Fibroblast of the conjunctiva (primary cell): Measurements from ENCODE around the gene PGGT1B.
"Not testable (repeated sequence)": the region's sequence is repeated elsewhere in the genome, so short reads cannot be mapped to it uniquely, and the experiment has no call there.

Source experiments
- DNase-seq: peaks from one replicate; pipeline ENCODE4 v3.0.0-alpha.2; 2010; ENCODE audit warnings: low read depth

PGGT1B gene

GRCh38 chr5:115257981-115258380 lies 4.7 kb downstream of the PGGT1B start:
- DNase-seq: no peak

- not testable (repeated sequence) for DNase-seq
These were observed 13.3 kb downstream of the PGGT1B start for GRCh38 chr5:115249379-115249778.

DNA sequence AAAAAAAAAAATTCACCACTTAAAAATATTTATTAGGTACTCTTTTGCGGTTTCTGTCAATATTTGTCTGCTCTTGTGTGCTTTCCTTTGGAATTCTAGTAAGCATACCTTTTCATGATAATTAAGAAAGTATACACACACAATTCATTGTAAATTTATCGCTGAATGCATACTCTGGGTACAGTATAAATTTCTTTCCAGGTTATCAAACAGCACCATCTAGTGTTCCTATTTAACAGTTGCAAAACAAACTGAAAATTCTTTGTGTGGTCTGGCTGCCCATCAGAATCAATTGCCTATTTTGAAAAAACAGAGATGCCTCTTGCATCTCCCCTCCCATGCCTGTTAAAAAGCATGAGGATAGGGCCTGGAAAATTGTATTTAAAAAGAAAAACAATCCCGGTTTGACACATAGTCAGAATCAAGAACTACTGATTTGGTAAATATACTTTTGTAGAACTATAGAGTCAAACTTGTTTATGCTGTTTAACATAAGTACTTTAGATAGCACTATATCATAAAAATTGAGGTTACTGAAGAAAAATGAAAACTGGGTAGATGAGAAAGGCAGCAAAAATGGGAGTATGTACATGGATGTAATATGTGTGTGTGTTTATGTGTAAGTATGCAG lies 16.2 kb downstream of the PGGT1B start:
- peak; percentile 20 for DNase-seq

DNA sequence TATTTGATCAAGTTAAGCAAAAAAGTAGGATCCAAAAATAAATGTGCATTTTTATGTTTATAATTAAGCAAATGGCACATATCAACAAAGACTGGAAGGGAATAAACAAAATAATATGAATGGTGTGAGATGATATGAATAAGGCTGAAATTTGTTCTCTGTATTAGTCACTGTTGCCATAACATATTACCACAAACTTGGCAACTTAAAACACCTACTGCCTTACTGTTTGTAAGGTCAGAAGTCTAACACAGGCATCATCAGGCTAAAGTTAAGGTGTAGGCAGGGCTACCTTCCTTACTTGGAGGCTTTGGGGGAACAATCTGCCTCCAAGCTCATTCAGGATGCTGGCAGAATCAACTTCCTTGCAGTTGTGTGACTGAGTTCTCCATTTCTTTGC lies 19.3 kb downstream of the PGGT1B start:
- DNase-seq: peak; percentile 5

DNA sequence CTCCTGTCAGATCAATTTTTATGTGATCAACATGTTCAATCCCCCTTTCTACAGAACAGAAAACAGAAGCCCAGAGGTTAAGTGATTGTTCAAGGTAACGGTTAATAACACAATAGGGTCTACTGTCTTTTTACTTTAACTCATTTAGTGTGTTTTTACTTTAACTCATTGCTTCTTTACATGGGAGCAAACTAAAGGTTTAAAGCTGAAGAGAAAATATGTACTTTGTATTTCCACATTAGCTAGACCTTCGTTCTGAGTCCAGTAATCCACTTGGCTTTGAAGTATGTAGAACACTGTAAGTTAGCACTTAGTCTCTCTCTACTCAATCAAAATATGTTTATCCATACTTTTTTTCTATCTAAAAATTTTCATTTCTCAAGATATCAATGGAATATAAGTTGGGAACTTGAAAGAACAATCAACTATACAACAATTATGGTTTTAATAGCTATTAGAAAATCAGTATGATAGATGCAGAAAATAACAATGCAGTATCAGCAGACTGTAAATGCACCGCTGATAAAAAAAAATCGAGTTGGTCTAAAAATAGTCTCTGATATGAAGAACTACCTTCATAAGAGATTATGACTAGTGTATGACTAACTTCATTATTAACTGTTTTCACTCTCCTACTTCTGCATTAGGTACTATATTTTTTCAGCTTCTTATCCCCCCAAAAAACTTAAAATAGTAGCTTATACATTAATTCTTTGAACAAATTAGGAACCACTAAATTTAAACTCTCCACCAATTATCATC lies 20.6 kb downstream of the PGGT1B start:
- no peak for DNase-seq

- no peak for DNase-seq
These were observed 25.6 kb downstream of the PGGT1B start for GRCh38 chr5:115237066-115237465.

GRCh38 chr5:115236599-115236998 lies 26.1 kb downstream of the PGGT1B start:
- no peak for DNase-seq

GRCh38 chr5:115231598-115231997 lies 31.1 kb downstream of the PGGT1B start:
- DNase-seq: no peak

GRCh38 chr5:115229606-115230005 lies 33.1 kb downstream of the PGGT1B start:
- DNase-seq: no peak

GRCh38 chr5:115227281-115227680 lies 35.4 kb downstream of the PGGT1B start:
- no peak for DNase-seq

- no peak for DNase-seq
These were observed 48.1 kb downstream of the PGGT1B start for GRCh38 chr5:115214541-115214940.

DNA sequence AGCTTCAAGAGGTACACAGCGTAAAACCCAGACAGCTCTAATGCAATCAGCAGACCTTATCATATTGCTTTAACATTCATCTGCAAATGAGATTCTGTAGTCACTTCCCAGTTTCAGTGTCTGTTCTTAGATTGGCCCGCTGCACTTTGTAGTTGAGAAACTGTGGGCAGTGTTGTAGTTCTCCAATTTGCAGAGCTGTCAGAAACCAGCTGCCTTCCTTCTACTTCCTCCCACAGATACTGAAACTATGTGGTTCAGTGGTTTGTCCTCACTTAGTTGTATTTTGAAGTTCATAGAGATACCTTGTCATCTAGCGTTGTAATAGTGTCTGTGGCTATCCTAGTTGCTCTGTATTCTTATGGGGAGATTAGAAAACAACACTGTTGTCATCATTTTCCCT lies 53.4 kb downstream of the PGGT1B start:
- DNase-seq: no peak

GRCh38 chr5:115202952-115203351 lies 59.7 kb downstream of the PGGT1B start:
- DNase-seq: no peak

- no peak for DNase-seq
These were observed 66.5 kb downstream of the PGGT1B start for GRCh38 chr5:115196161-115196560.

DNA sequence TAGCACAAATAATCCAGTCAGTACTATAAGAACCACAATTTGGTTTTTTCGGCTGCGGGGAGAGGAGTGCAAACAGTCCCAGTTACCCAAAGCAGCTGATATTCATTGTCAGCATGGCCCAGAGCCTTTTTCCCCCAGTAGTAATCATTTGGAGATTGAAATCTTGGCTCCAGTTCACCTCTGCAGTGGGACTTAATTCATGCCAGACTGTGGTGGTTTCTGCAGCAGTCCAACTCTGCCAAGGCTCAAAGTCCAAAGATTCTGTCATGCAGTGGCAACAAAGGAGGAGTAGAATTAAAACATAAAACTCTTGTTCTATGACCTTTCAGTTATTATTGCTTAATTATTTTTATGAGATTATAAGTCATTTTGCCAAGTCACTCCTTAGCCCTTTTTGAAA lies 68.0 kb downstream of the PGGT1B start:
- peak; percentile 53 for DNase-seq

DNA sequence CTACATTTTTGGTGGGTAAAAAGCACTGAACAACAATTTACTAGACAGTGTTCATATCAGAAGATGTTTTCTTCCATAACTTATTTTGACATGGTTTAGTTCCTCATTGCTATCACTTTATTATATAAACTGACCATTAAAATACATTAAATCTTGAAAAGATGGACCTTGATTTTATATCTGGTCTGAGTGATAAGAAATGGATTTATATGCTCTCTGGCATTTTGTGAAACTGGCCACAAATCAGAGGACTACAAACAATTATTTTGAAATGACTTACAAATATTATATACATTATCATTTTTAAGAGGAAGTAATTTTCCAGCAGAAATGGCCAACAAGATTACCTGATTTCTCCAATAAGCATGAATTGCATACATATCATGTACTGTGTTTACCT lies 69.4 kb downstream of the PGGT1B start:
- no peak for DNase-seq

DNA sequence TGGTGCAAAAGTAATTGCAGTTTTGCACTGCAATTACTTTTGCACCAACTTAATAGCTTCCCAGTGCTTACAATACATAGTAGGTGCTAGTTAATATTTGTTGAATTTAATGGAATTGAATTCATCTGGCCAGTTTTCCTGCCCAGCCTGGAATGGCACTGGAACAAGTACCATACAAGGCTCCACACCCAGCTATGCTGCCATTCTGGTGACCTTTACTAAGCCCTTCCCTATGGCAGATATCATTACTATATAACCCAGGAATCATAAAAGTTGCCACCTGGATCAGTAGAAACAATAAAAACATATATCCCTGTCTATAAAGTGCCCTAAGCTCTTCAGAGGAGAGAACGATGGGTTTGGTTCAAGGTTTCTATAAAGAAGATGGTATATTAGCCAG lies 70.6 kb downstream of the PGGT1B start:
- no peak for DNase-seq

GRCh38 chr5:115191474-115192031 lies 71.1 kb downstream of the PGGT1B start:
- DNase-seq: no peak

- DNase-seq: no peak
These were observed 72.3 kb downstream of the PGGT1B start for GRCh38 chr5:115190388-115190787.

DNA sequence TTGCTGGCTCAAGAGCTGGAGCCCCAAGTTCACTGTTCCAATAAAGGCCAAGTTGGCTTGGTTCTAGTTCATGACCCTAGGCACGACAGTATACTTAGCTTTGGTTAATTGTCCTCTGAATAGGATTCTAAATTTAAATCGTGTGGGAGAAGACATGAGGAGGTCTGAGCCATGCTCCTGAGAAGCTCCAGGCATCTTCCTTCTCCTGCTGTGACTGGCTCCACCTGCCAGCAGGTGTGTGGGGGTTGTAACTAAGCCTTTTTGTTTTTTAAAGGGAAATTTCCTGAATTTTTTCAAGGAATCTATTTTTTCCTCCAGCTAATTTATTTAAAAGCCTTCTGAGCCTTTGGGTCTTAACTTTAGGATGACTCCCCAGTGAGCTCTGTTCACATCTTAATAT lies 72.8 kb downstream of the PGGT1B start:
- no peak for DNase-seq

DNA sequence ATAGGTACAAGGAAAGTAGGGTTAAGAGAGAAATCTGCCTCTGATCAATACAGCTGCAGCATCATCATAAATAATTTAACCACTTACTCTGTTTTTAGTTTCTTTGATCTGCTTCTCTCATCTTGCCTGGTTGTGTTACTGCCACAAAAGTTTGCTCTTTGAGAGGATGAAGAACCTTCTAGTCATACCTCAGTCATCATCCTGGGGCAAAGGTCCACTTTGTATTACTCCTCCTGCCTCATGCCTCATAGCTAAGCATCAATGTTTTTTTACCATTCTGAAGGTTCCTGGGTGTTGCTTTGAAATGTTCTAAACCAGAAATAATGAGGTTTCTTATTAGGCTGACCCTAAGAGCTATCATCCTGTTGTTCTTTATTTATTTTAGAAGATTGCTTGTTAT lies 75.9 kb downstream of the PGGT1B start:
- no peak for DNase-seq

GRCh38 chr5:115184770-115185169 lies 77.9 kb downstream of the PGGT1B start:
- DNase-seq: no peak

DNA sequence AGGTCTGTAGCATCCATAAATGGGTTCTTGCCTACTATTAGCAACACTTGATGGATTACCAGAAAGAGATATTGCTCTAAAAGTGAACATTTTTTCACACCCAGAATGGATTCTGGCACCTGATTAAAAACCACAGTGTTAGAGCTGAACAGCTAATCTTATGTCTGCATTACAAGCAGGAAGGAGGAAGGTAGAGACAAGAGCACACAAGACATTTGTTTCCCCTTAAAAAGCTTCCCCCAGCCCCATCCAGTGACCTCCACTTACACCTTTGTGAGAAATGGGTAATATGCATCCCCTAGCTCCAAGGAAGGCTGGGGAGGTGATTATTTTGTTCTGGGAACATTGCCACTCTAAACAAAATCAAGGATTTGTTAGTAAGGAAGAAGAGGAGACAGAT lies 80.9 kb downstream of the PGGT1B start:
- no peak for DNase-seq
